DND-41 (cell line): ENCODE data around the gene KRT25.
"Not testable (repeated sequence)": the region's sequence is repeated elsewhere in the genome, so short reads cannot be mapped to it uniquely, and the experiment has no call there.

ENCODE experiments used
- ATAC-seq: fragments of 200-7000 bp; cut with Tn5 transposase; 3 replicates; pipeline ENCODE4 v1.9.1; 2021; ENCODE audit warnings: low read depth; ENCODE audit not compliant: insufficient read depth
- DNase-seq: peaks from one replicate; pipeline ENCODE4 v3.0.0-alpha.2; 2020
- H2AFZ ChIP-seq: 2 replicates; pipeline ENCODE4 v1.6.0; 2012; ENCODE audit warnings: low read depth, low read length
- H3K27ac ChIP-seq: 2 replicates; pipeline ENCODE4 v1.5.1; 2012; ENCODE audit warnings: low read length, inconsistent platforms
- H3K27me3 ChIP-seq: fragments of 200-600 bp; sonication (generic); 2 replicates; pipeline ENCODE4 v1.6.0; 2012; ENCODE audit warnings: low read length, mild to moderate bottlenecking, inconsistent platforms; ENCODE audit not compliant: insufficient read depth, poor library complexity
- H3K36me3 ChIP-seq: 2 replicates; pipeline ENCODE4 v1.5.1; 2012; ENCODE audit warnings: low read length, inconsistent platforms; ENCODE audit not compliant: insufficient read depth
- H3K4me1 ChIP-seq: 2 replicates; pipeline ENCODE4 v1.5.1; 2012; ENCODE audit warnings: mild to moderate bottlenecking, low read length; ENCODE audit not compliant: insufficient read depth
- H3K4me2 ChIP-seq: 2 replicates; pipeline ENCODE4 v1.6.0; 2012; ENCODE audit warnings: mild to moderate bottlenecking, moderate library complexity, low read length, inconsistent platforms; ENCODE audit not compliant: insufficient read depth
- H3K4me3 ChIP-seq, 2 experiments: fragments of 200-600 bp in 1 of 2; shearing (Covaris generic) in 1 of 2; 2 replicates each; pipeline ENCODE4 v1.5.1; 2012 to 2016; ENCODE audit warnings: inconsistent platforms in 2 of 2, low read length in 2 of 2, mild to moderate bottlenecking in 2 of 2, low read depth in 1 of 2, moderate library complexity in 1 of 2
- H3K79me2 ChIP-seq: 2 replicates; pipeline ENCODE4 v1.6.0; 2012; ENCODE audit warnings: low read length, inconsistent platforms; ENCODE audit not compliant: insufficient read depth
- H3K9ac ChIP-seq: 2 replicates; pipeline ENCODE4 v1.6.0; 2012; ENCODE audit warnings: low read depth, mild to moderate bottlenecking, inconsistent platforms, low read length, moderate library complexity
- H3K9me3 ChIP-seq: 2 replicates; pipeline ENCODE4 v1.5.1; 2012; ENCODE audit warnings: low read length, moderate library complexity, mild to moderate bottlenecking, inconsistent platforms; ENCODE audit not compliant: insufficient read depth, severe bottlenecking
- H4K20me1 ChIP-seq: 2 replicates; pipeline ENCODE4 v1.6.0; 2012; ENCODE audit warnings: low read length; ENCODE audit not compliant: insufficient read depth
- CTCF ChIP-seq: IDR thresholded peaks from 2 replicates; pipeline ENCODE4 v1.5.1; 2012; ENCODE audit warnings: borderline replicate concordance, low read length, moderate library complexity, mild to moderate bottlenecking; ENCODE audit not compliant: poor library complexity, severe bottlenecking; ENCODE audit errors: extremely low read depth
- EZH2 ChIP-seq: IDR thresholded peaks from 3 replicates; pipeline ENCODE4 v1.6.1; 2012; ENCODE audit warnings: borderline replicate concordance, low read depth, mild to moderate bottlenecking, moderate library complexity, low read length, inconsistent platforms; ENCODE audit not compliant: severe bottlenecking

KRT25 gene

GRCh38 chr17:40751065-40751464 is 4.1 kb downstream of the KRT25 start:
- Histone ChIP-seq H3K36me3 (no peaks in the 10 kb centered on the region), H3K79me2 (no peaks in the 10 kb centered on the region), H3K27me3 (peaks cover 9% of the 10 kb centered on the region), H3K9ac (no peak overlapping the region), H3K4me1 (no peaks in the 10 kb centered on the region), H3K4me2 (no peak overlapping the region), H3K27ac (no peak overlapping the region), H3K9me3 (no peaks in the 10 kb centered on the region), H4K20me1 (no peaks in the 10 kb centered on the region), H2AFZ (no peak overlapping the region), H3K4me3 (no peak overlapping the region)
- no peak for TF ChIP-seq CTCF
- TF ChIP-seq EZH2: no peak
- no peak for DNase-seq
- ATAC-seq: no peak

GRCh38 chr17:40750391-40750790 is 4.7 kb downstream of the KRT25 start:
- H3K4me1 ChIP-seq: no peaks in the 10 kb centered on the region
- no peak overlapping the region for H3K4me2 ChIP-seq
- no peak overlapping the region for H2AFZ ChIP-seq
- H3K79me2 ChIP-seq: no peaks in the 10 kb centered on the region
- no peaks in the 10 kb centered on the region for H3K36me3 ChIP-seq
- no peak overlapping the region for H3K27ac ChIP-seq
- no peaks in the 10 kb centered on the region for H4K20me1 ChIP-seq
- no peaks in the 10 kb centered on the region for H3K9me3 ChIP-seq
- no peak for ATAC-seq
- no peak for DNase-seq
- H3K9ac ChIP-seq: no peak overlapping the region
- H3K27me3 ChIP-seq: peaks cover 11% of the 10 kb centered on the region
- H3K4me3 ChIP-seq: no peak overlapping the region
- TF ChIP-seq CTCF (no peak), EZH2 (no peak)

- not testable (repeated sequence) for H3K79me2 ChIP-seq, H4K20me1 ChIP-seq, ATAC-seq, H3K9ac ChIP-seq, H3K4me1 ChIP-seq, H3K27ac ChIP-seq, H3K36me3 ChIP-seq, H2AFZ ChIP-seq, H3K4me3 ChIP-seq, H3K9me3 ChIP-seq, DNase-seq, H3K4me2 ChIP-seq
- H3K27me3 ChIP-seq: peaks cover 11% of the 10 kb centered on the region
These were observed 6.5 kb downstream of the KRT25 start for GRCh38 chr17:40748666-40749065.

GRCh38 chr17:40738553-40738952 is 16.6 kb downstream of the KRT25 start:
- Histone ChIP-seq H3K79me2 (no peaks in the 10 kb centered on the region), H3K27me3 (peaks cover 42% of the 10 kb centered on the region)
- no peak for ATAC-seq

More at GRCh38 chr17:40738553-40738952, 16.6 kb downstream of the KRT25 start:
- Histone ChIP-seq H4K20me1 (no peaks in the 10 kb centered on the region), H2AFZ (no peak overlapping the region), H3K27ac (no peak overlapping the region), H3K9ac (no peak overlapping the region), H3K36me3 (no peaks in the 10 kb centered on the region), H3K9me3 (no peaks in the 10 kb centered on the region), H3K4me3 (no peak overlapping the region), H3K4me2 (no peak overlapping the region), H3K4me1 (no peaks in the 10 kb centered on the region)
- TF ChIP-seq CTCF: no peak
- TF ChIP-seq EZH2: no peak
- DNase-seq: no peak
